HG02970 (cell line): ENCODE data around the gene TNFRSF1B.

Experiments
- ATAC-seq: cut with Tn5 transposase; IDR thresholded peaks from one replicate; pipeline ENCODE4 v1.9.1; 2021; ENCODE audit warnings: mild to moderate bottlenecking, moderate library complexity, moderate number of reproducible peaks; ENCODE audit not compliant: unreplicated experiment, low FRiP score

TNFRSF1B gene

DNA sequence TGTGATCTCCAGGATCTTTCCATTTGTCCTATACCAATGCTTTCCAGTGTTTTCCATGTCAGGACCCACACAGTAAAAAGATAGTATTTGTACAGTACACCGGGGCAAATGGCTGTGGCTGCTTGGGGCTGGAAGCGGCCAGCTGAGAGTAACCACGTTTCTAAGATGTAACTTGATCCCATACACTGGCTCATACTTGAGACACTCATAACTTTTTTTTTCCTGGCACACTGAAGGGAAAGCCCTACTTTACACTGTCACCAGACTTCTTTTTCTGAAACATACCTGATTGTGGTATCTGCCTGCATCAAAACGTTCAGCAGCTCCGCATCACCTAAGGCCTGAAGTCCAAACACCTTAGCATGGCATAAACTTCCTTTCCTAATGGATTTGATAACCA is 84.7 kb downstream of the TNFRSF1B start:
- no peak for ATAC-seq

DNA sequence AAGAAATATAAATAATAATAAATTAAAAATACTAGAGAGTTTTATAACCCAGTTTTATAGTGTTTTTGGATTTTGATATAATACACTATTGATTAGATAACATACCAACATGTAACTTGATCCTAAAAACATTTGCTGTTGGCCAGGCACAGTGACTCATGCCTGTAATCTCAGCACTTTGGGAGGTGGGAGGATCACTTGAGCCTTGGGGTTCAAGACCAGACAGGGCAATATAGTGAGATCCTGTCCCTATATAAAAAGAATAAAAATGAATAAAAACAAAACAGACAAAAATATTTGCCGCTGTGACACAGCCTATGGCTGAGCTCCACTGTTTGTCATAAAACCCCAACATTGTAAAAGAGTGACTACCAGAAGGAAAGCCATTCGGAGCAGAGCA is 89.1 kb downstream of the TNFRSF1B start:
- ATAC-seq, result no peak

DNA sequence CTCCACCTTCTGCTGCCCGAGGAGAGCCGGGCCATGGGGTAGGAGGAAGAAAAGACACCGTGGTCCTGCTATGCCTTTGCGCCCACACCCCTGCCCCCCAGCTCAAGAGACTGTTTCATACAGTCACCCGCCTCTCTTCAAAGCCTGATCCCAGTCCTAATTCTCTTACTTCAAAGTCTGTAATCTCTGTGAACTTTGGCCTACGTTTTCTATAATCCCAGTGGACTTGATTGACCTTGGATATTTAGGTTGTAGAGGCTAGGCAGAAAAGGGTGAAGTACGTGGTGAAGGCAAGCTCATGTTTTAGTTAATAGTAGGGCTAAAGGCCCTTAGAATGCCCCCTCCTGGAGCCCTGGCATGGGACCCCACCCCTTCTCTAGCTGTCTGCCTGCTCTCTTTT is 91.5 kb downstream of the TNFRSF1B start:
- no peak for ATAC-seq
